BLaER1 (cell line): Measurements from ENCODE around the gene C14orf93.
A peak's percentile ranks its signal among the peaks of the same experiment; 100 is the strongest.

Experiments used
- H3K27ac ChIP-seq: shearing (Covaris generic); formaldehyde crosslinking; 2 replicates; pipeline ENCODE4 v1.8.1; 2022
- H3K27me3 ChIP-seq: shearing (Covaris generic); formaldehyde crosslinking; 2 replicates; pipeline ENCODE4 v1.8.1; 2022
- H3K36me3 ChIP-seq: shearing (Covaris generic); formaldehyde crosslinking; 2 replicates; pipeline ENCODE4 v1.8.1; 2022
- H3K4me1 ChIP-seq: shearing (Covaris generic); formaldehyde crosslinking; 2 replicates; pipeline ENCODE4 v1.8.1; 2022
- H3K4me2 ChIP-seq: shearing (Covaris generic); formaldehyde crosslinking; 2 replicates; pipeline ENCODE4 v1.8.1; 2022
- H3K4me3 ChIP-seq: shearing (Covaris generic); formaldehyde crosslinking; 2 replicates; pipeline ENCODE4 v1.8.1; 2022
- H3K9ac ChIP-seq: shearing (Covaris generic); formaldehyde crosslinking; 2 replicates; pipeline ENCODE4 v1.8.1; 2022
- H3K9me3 ChIP-seq: shearing (Covaris generic); formaldehyde crosslinking; 2 replicates; pipeline ENCODE4 v1.8.1; 2022
- H4K20me1 ChIP-seq: shearing (Covaris generic); formaldehyde crosslinking; 2 replicates; pipeline ENCODE4 v1.8.1; 2022
- Cebpa-rat ChIP-seq: shearing (Covaris generic); IDR thresholded peaks from 2 replicates; pipeline ENCODE4 v1.8.1; 2022

C14orf93 gene

DNA sequence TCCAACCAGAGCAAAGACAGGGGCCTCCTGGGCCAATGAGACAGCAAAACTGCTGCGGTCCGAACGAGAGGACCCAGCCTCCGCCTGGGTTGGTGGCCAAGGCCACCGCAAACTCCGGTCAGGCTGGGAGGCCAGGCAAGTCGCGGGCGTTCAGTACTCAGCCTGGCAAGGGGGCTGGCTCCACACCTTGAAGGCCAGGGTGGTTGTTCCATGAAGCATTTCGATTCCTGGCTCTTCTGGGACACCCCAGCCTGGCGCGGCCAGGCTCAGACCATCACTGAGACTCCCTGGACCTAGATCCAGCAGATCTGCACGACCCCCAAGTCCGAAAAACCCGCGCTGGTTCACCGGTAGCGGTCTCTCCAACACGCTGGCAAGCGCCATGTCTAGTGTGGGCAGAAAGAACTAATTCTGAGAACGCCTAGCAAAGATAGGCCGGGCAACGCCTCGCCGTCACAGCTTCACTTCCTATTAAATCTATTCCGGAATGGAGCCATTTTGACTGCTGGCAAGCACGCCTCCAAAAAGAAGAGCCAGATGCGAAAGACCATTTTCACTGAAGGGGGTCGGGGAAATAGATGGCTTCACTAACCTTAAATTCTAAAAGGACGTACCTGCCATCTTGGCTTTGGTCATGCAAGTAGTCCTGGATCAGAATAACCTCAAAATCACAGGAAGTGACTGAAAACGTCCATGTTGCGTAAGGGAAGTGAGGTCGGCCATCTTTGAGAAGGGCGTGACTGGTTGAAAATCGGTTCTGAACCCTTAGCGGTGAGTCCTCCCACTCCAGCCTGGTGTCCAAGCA, 24.8 kb upstream of the C14orf93 start, which contains the start of gene PSMB5:
Gene PSMB5 (minus strand): TSS at position 403 of the 805 bp plus-strand sequence. CDS start 19 bp downstream, at position 384.
- Histone ChIP-seq H3K4me2 (peak within 1 kb of the TSS; percentile 86), H3K4me3 (peak within 1 kb of the TSS; percentile 89), H3K9me3 (no peaks in the 10 kb centered on the region), H3K4me1 (peaks cover 26% of the 10 kb centered on the region), H3K36me3 (peaks cover 40% of the 10 kb centered on the region), H3K9ac (peak within 1 kb of the TSS; percentile 96), H3K27ac (peak within 1 kb of the TSS; percentile 96), H4K20me1 (no peaks in the 10 kb centered on the region), H3K27me3 (no peaks in the 10 kb centered on the region)
- TF ChIP-seq Cebpa-rat, result peak; percentile 88

GRCh38 chr14:23033801-23034497, 24.0 kb upstream of the C14orf93 start:
- no peaks in the 10 kb centered on the region for H3K9me3 ChIP-seq
- peaks cover 4% of the 10 kb centered on the region for H4K20me1 ChIP-seq
- peak overlapping the region; percentile 86 for H3K4me2 ChIP-seq
- H3K4me3 ChIP-seq, result peak overlapping the region; percentile 89
- H3K27me3 ChIP-seq, result no peaks in the 10 kb centered on the region
- H3K4me1 ChIP-seq, result peaks cover 33% of the 10 kb centered on the region
- no peak for TF ChIP-seq Cebpa-rat
- peaks cover 47% of the 10 kb centered on the region for H3K36me3 ChIP-seq
- H3K9ac ChIP-seq, result peak overlapping the region; percentile 96
- H3K27ac ChIP-seq, result peak overlapping the region; percentile 96

GRCh38 chr14:23033251-23033727, 23.3 kb upstream of the C14orf93 start:
- no peak for TF ChIP-seq Cebpa-rat
- Histone ChIP-seq H3K27me3 (no peaks in the 10 kb centered on the region), H3K4me2 (peak overlapping the region; percentile 86), H4K20me1 (peaks cover 10% of the 10 kb centered on the region), H3K4me1 (peaks cover 39% of the 10 kb centered on the region), H3K9ac (peak overlapping the region; percentile 96), H3K4me3 (peak overlapping the region; percentile 89), H3K36me3 (peaks cover 54% of the 10 kb centered on the region), H3K27ac (no peak overlapping the region), H3K9me3 (no peaks in the 10 kb centered on the region)

GRCh38 chr14:23030936-23031335, 21.0 kb upstream of the C14orf93 start:
- TF ChIP-seq Cebpa-rat, result no peak
- peaks cover 76% of the 10 kb centered on the region for H3K36me3 ChIP-seq
- H3K27me3 ChIP-seq, result no peaks in the 10 kb centered on the region
- no peaks in the 10 kb centered on the region for H3K9me3 ChIP-seq
- H3K4me2 ChIP-seq, result no peak overlapping the region
- no peak overlapping the region for H3K9ac ChIP-seq
- H3K4me1 ChIP-seq, result peaks cover 41% of the 10 kb centered on the region
- no peak overlapping the region for H3K27ac ChIP-seq
- no peak overlapping the region for H3K4me3 ChIP-seq
- peaks cover 16% of the 10 kb centered on the region for H4K20me1 ChIP-seq

- no peaks in the 10 kb centered on the region for H3K27me3 ChIP-seq
- peaks cover 32% of the 10 kb centered on the region for H4K20me1 ChIP-seq
- TF ChIP-seq Cebpa-rat, result no peak
- peak overlapping the region; percentile 40 for H3K4me2 ChIP-seq
- H3K36me3 ChIP-seq, result peaks cover 98% of the 10 kb centered on the region
- no peak overlapping the region; the same call in 1 of the 2 replicates for H3K27ac ChIP-seq
- no peaks in the 10 kb centered on the region for H3K9me3 ChIP-seq
- no peak overlapping the region for H3K4me3 ChIP-seq
- no peak overlapping the region for H3K9ac ChIP-seq
- peaks cover 31% of the 10 kb centered on the region for H3K4me1 ChIP-seq
These were observed 18.9 kb upstream of the C14orf93 start for GRCh38 chr14:23028799-23029198.

- Histone ChIP-seq H3K4me1 (peaks cover 14% of the 10 kb centered on the region), H4K20me1 (peaks cover 36% of the 10 kb centered on the region), H3K9ac (no peak overlapping the region), H3K4me2 (no peak overlapping the region), H3K27me3 (no peaks in the 10 kb centered on the region), H3K27ac (no peak overlapping the region), H3K36me3 (peaks cover 90% of the 10 kb centered on the region), H3K4me3 (no peak overlapping the region), H3K9me3 (no peaks in the 10 kb centered on the region)
- TF ChIP-seq Cebpa-rat, result no peak
These were observed 15.3 kb upstream of the C14orf93 start for GRCh38 chr14:23025151-23025814.

DNA sequence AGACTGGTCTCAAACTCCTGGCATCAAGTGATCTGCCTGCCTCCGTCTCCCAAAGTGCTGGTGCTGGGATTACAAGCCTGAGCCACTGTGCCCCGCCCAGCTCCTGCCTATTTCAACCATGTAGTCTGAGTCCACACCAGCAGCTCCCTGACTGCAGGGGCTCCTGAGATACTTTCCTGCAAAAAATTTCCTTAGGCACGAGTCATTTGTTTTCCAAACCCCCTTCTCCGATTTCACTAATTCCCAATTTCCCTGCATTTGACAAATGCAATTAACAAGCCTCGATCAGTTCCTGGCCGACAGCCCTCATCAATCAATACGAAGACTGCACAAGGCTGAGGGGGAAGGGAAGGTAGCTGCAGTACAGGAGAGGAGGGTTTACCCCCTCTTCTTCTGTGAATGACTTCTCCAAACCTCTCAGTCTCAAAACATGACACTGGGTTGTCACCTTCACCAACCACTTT, 14.7 kb upstream of the C14orf93 start:
- H3K4me2 ChIP-seq, result no peak overlapping the region
- H4K20me1 ChIP-seq, result peaks cover 36% of the 10 kb centered on the region
- no peak overlapping the region for H3K4me3 ChIP-seq
- H3K4me1 ChIP-seq, result peaks cover 14% of the 10 kb centered on the region
- TF ChIP-seq Cebpa-rat, result no peak
- no peak overlapping the region for H3K9ac ChIP-seq
- H3K27me3 ChIP-seq, result no peaks in the 10 kb centered on the region
- no peaks in the 10 kb centered on the region for H3K9me3 ChIP-seq
- no peak overlapping the region for H3K27ac ChIP-seq
- H3K36me3 ChIP-seq, result peaks cover 85% of the 10 kb centered on the region

DNA sequence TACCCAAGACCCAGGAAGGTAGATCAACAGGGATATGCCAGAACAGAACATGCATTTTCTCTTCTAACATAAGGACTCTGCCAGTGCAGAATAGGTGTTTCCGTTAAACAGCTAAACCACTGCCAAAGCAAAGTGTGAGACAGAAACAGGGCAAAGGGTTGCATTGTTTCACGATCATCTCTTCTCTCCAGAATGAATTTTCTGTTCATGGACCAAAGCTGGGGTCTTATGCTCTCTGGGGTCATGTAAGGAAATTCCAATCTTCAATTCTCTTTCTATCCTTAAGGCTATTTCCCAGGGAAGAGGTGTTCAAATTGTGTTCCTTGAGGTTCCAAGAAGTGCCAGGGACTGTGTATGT, 13.8 kb upstream of the C14orf93 start:
- Histone ChIP-seq H3K27me3 (no peaks in the 10 kb centered on the region), H3K4me3 (no peak overlapping the region), H4K20me1 (peaks cover 30% of the 10 kb centered on the region), H3K4me1 (peaks cover 6% of the 10 kb centered on the region), H3K36me3 (peaks cover 76% of the 10 kb centered on the region), H3K9me3 (no peaks in the 10 kb centered on the region), H3K27ac (no peak overlapping the region), H3K4me2 (no peak overlapping the region), H3K9ac (no peak overlapping the region)
- no peak for TF ChIP-seq Cebpa-rat

- Histone ChIP-seq H3K27ac (no peak overlapping the region), H3K4me1 (0 out of 2 replicates have a peak, but pooled peaks cover under 1% of the 10 kb centered on the region)
These were observed 13.3 kb upstream of the C14orf93 start for GRCh38 chr14:23023022-23023794.

More at GRCh38 chr14:23023022-23023794, 13.3 kb upstream of the C14orf93 start:
- no peak overlapping the region for H3K4me3 ChIP-seq
- no peaks in the 10 kb centered on the region for H3K27me3 ChIP-seq
- H3K9ac ChIP-seq, result no peak overlapping the region
- H3K4me2 ChIP-seq, result no peak overlapping the region
- peaks cover 25% of the 10 kb centered on the region for H4K20me1 ChIP-seq
- H3K9me3 ChIP-seq, result no peaks in the 10 kb centered on the region
- TF ChIP-seq Cebpa-rat, result no peak
- H3K36me3 ChIP-seq, result peaks cover 71% of the 10 kb centered on the region
